Adipocyte (in vitro differentiated cells): Measurements from ENCODE around the gene PTPRR.
A peak's percentile ranks its signal among the peaks of the same experiment; 100 is the strongest.

Experiments
- DNase-seq: peaks from one replicate; pipeline ENCODE4 v3.0.0-alpha.2; 2015; ENCODE audit warnings: low read depth
- H3K27me3 ChIP-seq: replicated peaks from 2 replicates; pipeline ENCODE4 v1.7.0; 2013; ENCODE audit warnings: mild to moderate bottlenecking, low read length, moderate library complexity; ENCODE audit not compliant: control insufficient read depth, insufficient read depth
- H3K36me3 ChIP-seq: 2 replicates; pipeline ENCODE4 v1.7.0; 2013; ENCODE audit warnings: low read length, mild to moderate bottlenecking, moderate library complexity; ENCODE audit not compliant: control insufficient read depth, insufficient read depth, severe bottlenecking
- H3K4me1 ChIP-seq: 2 replicates; pipeline ENCODE4 v1.7.0; 2013; ENCODE audit warnings: mild to moderate bottlenecking, low read length, moderate library complexity; ENCODE audit not compliant: control insufficient read depth, insufficient read depth
- H3K4me3 ChIP-seq: 2 replicates; pipeline ENCODE4 v1.7.0; 2013; ENCODE audit warnings: mild to moderate bottlenecking, low read length, moderate library complexity
- H3K9ac ChIP-seq: 2 replicates; pipeline ENCODE4 v1.7.0; 2013; ENCODE audit warnings: mild to moderate bottlenecking, low read length, moderate library complexity
- H3K9me3 ChIP-seq: 2 replicates; pipeline ENCODE4 v1.7.0; 2013; ENCODE audit warnings: mild to moderate bottlenecking, low read length, moderate library complexity; ENCODE audit not compliant: control insufficient read depth

The PTPRR gene

GRCh38 chr12:70794131-70794530, 126.4 kb downstream of the PTPRR start:
- no peaks in the 10 kb centered on the region for H3K36me3 ChIP-seq
- H3K9me3 ChIP-seq: no peaks in the 10 kb centered on the region
- no peak overlapping the region for H3K9ac ChIP-seq
- no peaks in the 10 kb centered on the region for H3K27me3 ChIP-seq
- DNase-seq: no peak
- no peaks in the 10 kb centered on the region for H3K4me1 ChIP-seq
- no peak overlapping the region for H3K4me3 ChIP-seq

GRCh38 chr12:70788774-70789173, 131.8 kb downstream of the PTPRR start:
- no peak for DNase-seq
- H3K27me3 ChIP-seq: no peaks in the 10 kb centered on the region
- no peaks in the 10 kb centered on the region for H3K9me3 ChIP-seq
- no peak overlapping the region for H3K4me3 ChIP-seq
- H3K4me1 ChIP-seq: no peaks in the 10 kb centered on the region
- H3K9ac ChIP-seq: no peak overlapping the region
- H3K36me3 ChIP-seq: no peaks in the 10 kb centered on the region

- no peak overlapping the region for H3K4me3 ChIP-seq
- no peaks in the 10 kb centered on the region for H3K36me3 ChIP-seq
- no peaks in the 10 kb centered on the region for H3K4me1 ChIP-seq
These were observed 132.9 kb downstream of the PTPRR start for GRCh38 chr12:70787612-70788011.

GRCh38 chr12:70785896-70786295, 134.6 kb downstream of the PTPRR start:
- Histone ChIP-seq H3K9ac (no peak overlapping the region), H3K27me3 (no peaks in the 10 kb centered on the region), H3K4me3 (no peak overlapping the region), H3K36me3 (no peaks in the 10 kb centered on the region), H3K4me1 (no peaks in the 10 kb centered on the region), H3K9me3 (no peaks in the 10 kb centered on the region)
- DNase-seq: no peak

More at GRCh38 chr12:70787612-70788011, 132.9 kb downstream of the PTPRR start:
- no peaks in the 10 kb centered on the region for H3K27me3 ChIP-seq
- DNase-seq: no peak
- no peak overlapping the region for H3K9ac ChIP-seq
- no peaks in the 10 kb centered on the region for H3K9me3 ChIP-seq

GRCh38 chr12:70784042-70784668, 136.4 kb downstream of the PTPRR start:
- no peak overlapping the region for H3K4me3 ChIP-seq
- no peaks in the 10 kb centered on the region for H3K4me1 ChIP-seq
- DNase-seq: no peak
- no peak overlapping the region for H3K9ac ChIP-seq
- H3K36me3 ChIP-seq: no peaks in the 10 kb centered on the region
- H3K9me3 ChIP-seq: no peaks in the 10 kb centered on the region
- H3K27me3 ChIP-seq: no peaks in the 10 kb centered on the region

- no peak overlapping the region for H3K4me3 ChIP-seq
- DNase-seq: no peak
- no peak overlapping the region for H3K9ac ChIP-seq
- H3K27me3 ChIP-seq: no peaks in the 10 kb centered on the region
- H3K4me1 ChIP-seq: no peaks in the 10 kb centered on the region
- no peaks in the 10 kb centered on the region for H3K36me3 ChIP-seq
- H3K9me3 ChIP-seq: no peaks in the 10 kb centered on the region
These were observed 137.1 kb downstream of the PTPRR start for GRCh38 chr12:70783455-70783854.

GRCh38 chr12:70779250-70779649, 141.3 kb downstream of the PTPRR start:
- Histone ChIP-seq H3K4me3 (no peak overlapping the region), H3K9ac (no peak overlapping the region), H3K9me3 (no peaks in the 10 kb centered on the region), H3K27me3 (no peaks in the 10 kb centered on the region), H3K36me3 (no peaks in the 10 kb centered on the region), H3K4me1 (peaks cover 5% of the 10 kb centered on the region)
- no peak for DNase-seq

- no peaks in the 10 kb centered on the region for H3K9me3 ChIP-seq
These were observed 146.5 kb downstream of the PTPRR start for GRCh38 chr12:70774055-70774454.

GRCh38 chr12:70772836-70773235, 147.7 kb downstream of the PTPRR start:
- Histone ChIP-seq H3K4me1 (peaks cover 24% of the 10 kb centered on the region), H3K9ac (no peak overlapping the region), H3K36me3 (no peaks in the 10 kb centered on the region), H3K27me3 (no peaks in the 10 kb centered on the region), H3K4me3 (no peak overlapping the region), H3K9me3 (no peaks in the 10 kb centered on the region)
- no peak for DNase-seq

More at GRCh38 chr12:70774055-70774454, 146.5 kb downstream of the PTPRR start:
- peaks cover 24% of the 10 kb centered on the region for H3K4me1 ChIP-seq
- no peaks in the 10 kb centered on the region for H3K27me3 ChIP-seq
- DNase-seq: peak; percentile 15
- H3K4me3 ChIP-seq: peak overlapping the region; percentile 17
- no peak overlapping the region for H3K9ac ChIP-seq
- no peaks in the 10 kb centered on the region for H3K36me3 ChIP-seq

- Histone ChIP-seq H3K9me3 (no peaks in the 10 kb centered on the region), H3K36me3 (no peaks in the 10 kb centered on the region), H3K9ac (no peak overlapping the region), H3K27me3 (no peaks in the 10 kb centered on the region), H3K4me3 (no peak overlapping the region), H3K4me1 (peaks cover 24% of the 10 kb centered on the region)
- no peak for DNase-seq
These were observed 149.0 kb downstream of the PTPRR start for GRCh38 chr12:70771581-70771980.

GRCh38 chr12:70763666-70764065, 156.9 kb downstream of the PTPRR start:
- DNase-seq: no peak
- Histone ChIP-seq H3K4me1 (no peaks in the 10 kb centered on the region), H3K9me3 (no peaks in the 10 kb centered on the region), H3K4me3 (no peak overlapping the region), H3K36me3 (no peaks in the 10 kb centered on the region), H3K9ac (no peak overlapping the region), H3K27me3 (no peaks in the 10 kb centered on the region)

- Histone ChIP-seq H3K9me3 (no peaks in the 10 kb centered on the region), H3K36me3 (no peaks in the 10 kb centered on the region), H3K9ac (no peak overlapping the region), H3K4me1 (no peaks in the 10 kb centered on the region), H3K27me3 (no peaks in the 10 kb centered on the region), H3K4me3 (no peak overlapping the region)
- no peak for DNase-seq
These were observed 158.5 kb downstream of the PTPRR start for GRCh38 chr12:70762000-70762399.
